NOMO-1 treated with DMSO at 0.1 percent for 48 hours (cell line): ENCODE results near the gene TDP2.
"Not testable (repeated sequence)": the region's sequence is repeated elsewhere in the genome, so short reads cannot be mapped to it uniquely, and the experiment has no call there.

Experiments
- DNase-seq: peaks from one replicate; lab custom pipeline; 2025; ENCODE audit not compliant: unreplicated experiment; lab: John Stamatoyannopoulos, UW

The TDP2 gene

DNA sequence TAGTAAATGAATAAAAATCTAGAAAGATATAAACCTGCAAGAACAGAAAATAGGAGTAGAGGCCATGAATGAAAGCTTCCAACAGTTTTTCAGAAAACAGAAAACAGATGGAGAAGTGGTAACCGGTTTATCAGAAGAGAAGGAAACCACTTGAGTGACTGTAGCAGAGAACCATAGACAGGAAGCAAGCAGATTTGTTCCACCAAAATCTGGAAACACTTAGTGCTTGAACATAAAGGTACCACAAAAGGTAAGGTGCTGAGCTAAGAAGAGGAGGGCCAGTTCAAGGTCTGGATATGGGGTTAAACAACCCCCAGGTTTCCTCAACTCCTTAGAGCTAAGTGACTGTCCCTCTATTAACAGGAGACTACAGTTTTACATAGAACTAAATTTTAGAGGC, 11.5 kb downstream of the TDP2 start:
- no peak for DNase-seq

- DNase-seq: no peak
Measured at GRCh38 chr6:24650365-24650764, 16.3 kb downstream of the TDP2 start.

- DNase-seq: no peak
Measured at GRCh38 chr6:24649691-24650090, 17.0 kb downstream of the TDP2 start.

DNA sequence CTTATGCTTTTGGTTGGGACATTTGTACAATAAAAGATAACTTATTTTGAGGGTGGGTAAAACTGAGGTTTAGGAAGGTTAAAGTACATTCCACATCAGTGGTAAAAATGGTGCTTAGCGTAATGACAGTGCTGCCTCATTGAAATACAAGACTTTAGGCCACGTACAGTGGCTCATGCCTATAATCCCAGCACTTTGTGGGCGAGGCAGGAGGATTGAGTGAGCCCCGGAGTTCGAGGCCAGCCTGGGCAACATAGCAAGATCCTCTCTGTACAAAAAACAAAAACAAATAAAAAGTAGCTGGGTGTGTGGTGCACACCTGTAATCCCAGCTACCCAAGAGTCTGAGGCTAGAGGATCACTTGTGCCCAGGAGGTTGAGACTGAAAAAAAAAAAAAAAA, 18.4 kb downstream of the TDP2 start:
- no peak for DNase-seq

- no peak for DNase-seq
Measured at GRCh38 chr6:24646771-24647170, 19.9 kb downstream of the TDP2 start.

DNA sequence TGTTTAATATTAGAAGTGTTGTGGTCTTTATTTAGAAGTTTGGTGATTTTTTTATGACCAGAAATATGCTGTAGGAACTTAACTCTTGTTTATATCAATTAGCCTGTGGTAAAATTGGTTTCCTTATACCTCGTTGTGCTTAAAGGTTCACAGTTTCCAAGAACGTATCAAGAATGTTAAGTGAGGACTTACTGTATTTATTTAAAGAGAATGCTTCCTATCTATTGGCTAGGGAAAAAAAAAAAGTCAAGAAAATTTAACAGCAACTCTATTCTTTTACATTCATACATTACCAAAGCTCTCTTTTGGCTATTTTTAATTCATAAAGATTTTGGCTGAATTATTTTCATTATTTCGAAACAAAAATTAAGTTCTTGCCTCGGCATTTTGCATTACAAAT, 22.3 kb downstream of the TDP2 start:
- no peak for DNase-seq

GRCh38 chr6:24643920-24644319, 22.8 kb downstream of the TDP2 start:
- DNase-seq: no peak

GRCh38 chr6:24642061-24642460, 24.6 kb downstream of the TDP2 start:
- DNase-seq: no peak

GRCh38 chr6:24640631-24641030, 26.1 kb downstream of the TDP2 start:
- not testable (repeated sequence) for DNase-seq

DNA sequence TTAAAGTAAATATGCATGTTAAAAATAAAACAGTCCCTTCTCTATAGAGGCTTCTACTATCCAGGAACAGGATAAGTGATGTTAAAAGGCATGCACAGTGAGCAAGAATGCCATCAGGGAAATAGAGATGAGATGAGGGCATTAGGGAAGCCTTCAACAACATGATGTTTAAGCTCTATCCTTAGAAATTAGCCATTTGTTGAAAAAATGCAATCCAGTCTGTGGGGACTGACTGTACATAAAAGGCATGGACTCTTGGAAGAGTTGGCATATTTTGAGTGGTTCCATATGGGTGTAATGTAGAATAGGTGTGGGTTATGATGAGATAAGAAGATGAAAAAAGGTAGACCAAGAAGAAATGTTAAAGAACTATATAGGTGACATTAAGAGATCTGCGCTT, 26.5 kb downstream of the TDP2 start:
- DNase-seq: no peak

- no peak for DNase-seq
Measured at GRCh38 chr6:24636681-24637080, 30.0 kb downstream of the TDP2 start.

DNA sequence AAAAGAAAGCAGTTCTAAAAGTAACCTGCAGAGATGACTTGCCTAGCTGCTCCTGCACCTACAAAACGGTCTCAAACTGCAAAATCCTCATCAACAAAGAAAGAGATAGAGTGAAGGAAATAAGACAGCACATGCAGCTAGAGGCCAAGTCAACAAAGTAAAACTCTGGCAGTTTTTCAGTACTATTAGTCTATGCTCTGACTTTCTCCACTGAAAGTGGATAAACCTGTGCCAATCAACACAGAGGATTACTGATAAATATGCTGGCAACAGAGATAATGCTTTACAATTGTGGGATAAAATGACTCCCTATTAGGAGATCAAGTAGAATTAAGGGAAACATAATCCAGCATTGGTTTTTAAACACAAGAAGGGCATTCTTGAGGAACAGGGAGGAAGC, 34.1 kb downstream of the TDP2 start:
- no peak for DNase-seq

GRCh38 chr6:24631671-24632070, 35.0 kb downstream of the TDP2 start:
- no peak for DNase-seq

DNA sequence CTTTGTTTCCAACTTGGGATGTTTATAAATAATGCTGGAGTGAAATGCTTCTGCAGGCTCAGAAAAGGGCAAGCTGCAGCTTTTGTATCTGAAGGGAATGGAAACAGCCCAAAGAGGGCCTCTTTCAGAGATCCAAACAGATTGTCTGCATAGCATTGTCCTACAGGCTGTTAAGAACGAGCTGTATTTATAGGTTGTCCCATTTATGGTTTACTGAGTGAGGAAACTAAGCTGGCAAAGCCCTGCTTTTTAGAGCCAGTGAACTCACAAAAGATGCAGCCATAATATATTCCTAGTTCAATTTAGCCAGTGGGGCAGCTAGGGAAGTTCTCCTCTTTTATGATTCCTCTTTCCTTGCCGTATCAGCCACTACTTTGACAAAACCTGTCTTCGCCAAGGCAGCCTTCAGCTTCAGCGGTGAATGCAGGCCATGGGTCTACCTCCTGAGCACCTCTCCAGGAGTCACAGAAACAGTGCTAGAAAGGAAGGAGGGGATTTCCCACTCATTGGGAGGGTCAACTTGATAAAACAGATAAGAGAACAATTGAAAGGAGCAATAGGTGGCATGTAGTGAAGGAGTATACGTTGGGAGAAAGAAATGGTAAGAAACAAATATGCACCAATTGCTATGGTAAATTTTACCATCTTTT, 35.7 kb downstream of the TDP2 start:
- no peak for DNase-seq

DNA sequence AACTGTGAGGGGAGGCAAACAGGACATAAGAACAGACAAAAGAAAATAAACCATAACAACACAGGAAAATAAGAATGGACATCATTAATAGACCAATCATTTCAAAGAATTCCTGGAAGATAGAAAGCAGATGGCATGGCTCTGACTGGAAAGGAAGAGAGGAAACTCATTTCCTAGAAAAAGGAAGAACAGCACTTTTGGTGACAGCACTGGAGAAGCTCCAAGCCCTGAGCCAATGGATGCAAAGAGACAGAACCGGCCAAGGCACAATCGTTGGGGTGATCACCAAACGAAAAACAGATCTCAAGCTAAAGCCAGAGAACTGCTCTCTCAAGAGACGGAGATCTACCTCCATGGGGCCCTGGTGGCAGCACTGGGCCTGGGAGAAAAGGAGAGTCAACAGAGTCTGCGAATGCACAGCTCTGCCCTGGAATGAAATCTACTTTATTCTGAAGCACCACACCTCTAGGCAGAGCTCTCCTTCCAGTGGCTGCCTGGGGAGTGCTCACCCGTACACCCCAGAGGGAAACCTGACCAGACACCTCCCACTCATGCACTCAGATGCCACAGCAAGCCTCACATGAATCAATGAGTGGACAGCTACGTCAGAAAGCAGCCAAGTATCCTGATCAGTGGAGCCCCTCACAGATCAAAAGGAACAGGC, 44.9 kb downstream of the TDP2 start:
- no peak for DNase-seq

- no peak for DNase-seq
Measured at GRCh38 chr6:24620637-24621036, 46.1 kb downstream of the TDP2 start.

GRCh38 chr6:24619661-24620060, 47.0 kb downstream of the TDP2 start:
- no peak for DNase-seq

GRCh38 chr6:24614648-24615047, 52.1 kb downstream of the TDP2 start:
- no peak for DNase-seq

DNA sequence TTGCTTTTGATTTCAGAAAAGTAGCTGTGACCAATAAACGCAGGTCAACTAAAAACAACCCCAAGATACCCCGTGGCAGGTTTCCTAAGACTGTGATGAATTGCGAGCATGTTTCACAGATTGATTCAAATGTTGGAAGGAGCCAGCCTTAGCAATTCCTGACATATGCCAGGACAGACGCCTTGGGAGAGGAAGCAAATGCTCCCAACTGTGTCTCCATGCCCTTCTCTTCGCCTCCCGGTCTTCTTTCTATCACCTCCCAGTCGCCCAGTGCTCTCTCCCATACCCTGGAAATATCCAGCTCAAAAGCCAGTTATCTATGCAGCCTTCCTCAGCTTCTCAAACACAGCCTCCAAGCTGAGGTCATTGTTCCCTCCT, 52.7 kb downstream of the TDP2 start:
- DNase-seq: no peak

- no peak for DNase-seq
Measured at GRCh38 chr6:24613361-24614042, 53.2 kb downstream of the TDP2 start.

- DNase-seq: no peak
Measured at GRCh38 chr6:24610672-24611071, 56.0 kb downstream of the TDP2 start.

DNA sequence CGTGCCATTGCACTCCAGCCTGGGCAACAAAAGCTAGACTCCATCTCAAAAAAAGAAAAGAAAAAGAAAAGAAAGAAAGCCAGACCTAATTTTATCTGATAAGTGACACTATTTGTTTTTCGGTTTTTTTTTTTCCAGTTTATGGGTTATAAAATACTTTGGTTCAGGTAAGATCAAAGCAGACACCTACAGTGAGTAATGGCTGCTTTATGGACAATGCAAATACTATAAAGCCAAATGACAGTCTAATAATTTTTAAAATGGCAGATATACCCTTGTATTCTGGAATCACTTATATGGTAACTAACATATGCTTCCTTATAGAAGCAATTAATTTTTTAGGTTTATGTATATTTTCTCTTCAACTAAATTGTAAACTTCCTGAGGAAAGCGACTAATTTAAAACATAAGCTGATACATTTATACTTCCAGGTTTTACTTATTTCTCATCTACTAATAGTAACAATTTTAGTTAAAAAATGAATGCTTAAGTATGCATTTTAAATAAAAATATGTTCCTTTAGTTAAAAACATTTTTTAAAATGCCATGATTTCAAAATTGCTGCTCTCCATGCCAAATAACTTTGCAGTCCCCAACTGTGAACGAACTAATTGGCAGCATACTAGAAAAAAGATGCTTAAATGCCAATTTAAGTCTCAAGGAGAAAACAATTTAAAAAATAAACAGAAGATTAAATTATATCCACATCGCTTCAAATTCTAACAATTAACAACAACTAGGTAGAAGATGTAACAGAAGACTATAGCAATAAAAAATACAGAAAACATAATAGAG, 59.2 kb downstream of the TDP2 start:
- DNase-seq: no peak
